ENCODE measurements around the gene SGPL1. TPM values are rescaled to one million over a fixed set of nuclear protein-coding genes. Genes with fewer than 3 reads are reported as not detected.

The SGPL1 gene
- total RNA-seq, 4 donors from 2014 or later = 12.9 to 31.0 (median 21.3) TPM

DNA sequence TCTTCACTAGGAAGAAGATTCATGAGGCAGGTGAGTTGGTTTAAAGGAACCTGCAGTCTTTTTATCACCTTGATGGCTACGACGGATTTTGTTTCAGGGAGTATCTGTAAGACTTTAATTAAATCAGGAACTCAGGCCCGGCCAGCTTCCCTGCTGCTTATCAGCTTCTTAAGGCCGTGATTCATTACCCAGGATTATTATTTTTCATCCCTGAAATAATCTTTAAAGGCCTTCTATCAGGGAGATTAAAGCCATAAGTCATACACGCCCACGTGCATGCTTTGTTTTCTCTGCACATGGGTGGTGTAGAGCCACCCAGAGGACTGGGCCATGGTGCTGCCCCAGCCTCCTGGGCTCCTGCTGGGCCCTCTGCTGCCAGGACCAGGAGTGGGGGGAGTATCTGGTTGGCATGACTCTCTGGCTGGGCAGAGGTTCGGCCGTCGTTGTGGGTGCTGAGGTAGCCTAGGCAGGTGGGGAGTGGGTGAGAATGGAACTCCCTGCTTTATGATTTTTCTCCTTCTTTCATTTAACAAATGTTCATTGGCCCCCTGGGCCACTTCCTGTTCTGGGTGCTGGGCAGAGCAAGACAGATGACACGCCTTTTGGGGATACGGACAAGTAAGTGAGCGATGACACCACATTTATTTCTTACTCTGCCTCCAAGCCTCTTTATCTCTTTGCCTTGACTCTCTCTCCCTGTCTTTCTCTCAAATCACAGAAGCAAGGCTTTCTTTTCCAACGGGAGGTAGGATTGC, 111.6 kb downstream of the SGPL1 start:
- peaks cover 0 to 6% (median 3%) of the 10 kb centered on the region in 4 donors for H3K4me1 ChIP-seq
- WGBS = 80% methylated on average over 10 of the region's 13 CpGs
- intact Hi-C loops (cut with DNase I) = loop anchor here (2.0 kb wide), 1 partner anchor 359 kb away; no protein-coding TSS in a partner anchor

GRCh38 chr10:70928140-70928539, 112.4 kb downstream of the SGPL1 start:
- TF ChIP-seq, protein P1, sequence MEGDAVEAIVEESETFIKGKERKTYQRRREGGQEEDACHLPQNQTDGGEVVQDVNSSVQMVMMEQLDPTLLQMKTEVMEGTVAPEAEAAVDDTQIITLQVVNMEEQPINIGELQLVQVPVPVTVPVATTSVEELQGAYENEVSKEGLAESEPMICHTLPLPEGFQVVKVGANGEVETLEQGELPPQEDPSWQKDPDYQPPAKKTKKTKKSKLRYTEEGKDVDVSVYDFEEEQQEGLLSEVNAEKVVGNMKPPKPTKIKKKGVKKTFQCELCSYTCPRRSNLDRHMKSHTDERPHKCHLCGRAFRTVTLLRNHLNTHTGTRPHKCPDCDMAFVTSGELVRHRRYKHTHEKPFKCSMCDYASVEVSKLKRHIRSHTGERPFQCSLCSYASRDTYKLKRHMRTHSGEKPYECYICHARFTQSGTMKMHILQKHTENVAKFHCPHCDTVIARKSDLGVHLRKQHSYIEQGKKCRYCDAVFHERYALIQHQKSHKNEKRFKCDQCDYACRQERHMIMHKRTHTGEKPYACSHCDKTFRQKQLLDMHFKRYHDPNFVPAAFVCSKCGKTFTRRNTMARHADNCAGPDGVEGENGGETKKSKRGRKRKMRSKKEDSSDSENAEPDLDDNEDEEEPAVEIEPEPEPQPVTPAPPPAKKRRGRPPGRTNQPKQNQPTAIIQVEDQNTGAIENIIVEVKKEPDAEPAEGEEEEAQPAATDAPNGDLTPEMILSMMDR (IDR thresholded peaks at IDR 0.05) = no peak
- TF ChIP-seq POLR2AphosphoS5 (IDR thresholded peaks at IDR 0.05) (no peak), EP300 (IDR thresholded peaks at IDR 0.05) (no peak), POLR2A (IDR thresholded peaks at IDR 0.05; ENCODE audit: low read depth) (no peak)
- no peak overlapping the region for H3K4me3 ChIP-seq
- no peak overlapping the region for H3K27ac ChIP-seq (replicated peaks in 1 of 4)
- no peaks in the 10 kb centered on the region for H3K9me3 ChIP-seq
- 68% methylated on average over 4 of the region's 8 CpGs for WGBS
- no peaks in the 10 kb centered on the region for H3K36me3 ChIP-seq
- peaks cover 0 to 7% (median 0%) of the 10 kb centered on the region in 4 donors for H3K27me3 ChIP-seq
- no peak for DNase-seq (ENCODE audit: extremely low spot score)
- intact Hi-C loops (cut with DNase I) = no loop called here
- peaks cover 0 to 6% (median 3%) of the 10 kb centered on the region in 4 donors for H3K4me1 ChIP-seq

More for the DNA sequence above, 111.6 kb downstream of the SGPL1 start:
- H3K4me3 ChIP-seq = no peak overlapping the region
- no peaks in the 10 kb centered on the region for H3K36me3 ChIP-seq
- no peaks in the 10 kb centered on the region for H3K27me3 ChIP-seq
- H3K27ac ChIP-seq (replicated peaks in 1 of 4) = no peak overlapping the region
- TF ChIP-seq, protein P1 (IDR thresholded peaks at IDR 0.05) = no peak
- TF ChIP-seq EP300 (IDR thresholded peaks at IDR 0.05) (no peak), POLR2AphosphoS5 (IDR thresholded peaks at IDR 0.05) (no peak), POLR2A (IDR thresholded peaks at IDR 0.05; ENCODE audit: low read depth) (no peak)
- H3K9me3 ChIP-seq = no peaks in the 10 kb centered on the region
- DNase-seq (ENCODE audit: extremely low spot score) = no peak

GRCh38 chr10:70930263-70931000, 114.7 kb downstream of the SGPL1 start:
- no peak overlapping the region for H3K27ac ChIP-seq (replicated peaks in 1 of 4)
- H3K27me3 ChIP-seq = peaks cover 0 to 8% (median 0%) of the 10 kb centered on the region in 4 donors
- H3K4me1 ChIP-seq = peaks cover 0 to 6% (median 2%) of the 10 kb centered on the region in 4 donors
- H3K9me3 ChIP-seq = no peaks in the 10 kb centered on the region
- TF ChIP-seq POLR2A (IDR thresholded peaks at IDR 0.05; ENCODE audit: low read depth) (no peak), POLR2AphosphoS5 (IDR thresholded peaks at IDR 0.05) (no peak), EP300 (IDR thresholded peaks at IDR 0.05) (no peak)
- TF ChIP-seq, protein P1 (IDR thresholded peaks at IDR 0.05) = no peak
- H3K36me3 ChIP-seq = no peaks in the 10 kb centered on the region
- H3K4me3 ChIP-seq = no peak overlapping the region
- 78% methylated on average over 17 of the region's 17 CpGs for WGBS
- DNase-seq (ENCODE audit: extremely low spot score) = no peak
- intact Hi-C loops (cut with DNase I) = no loop called here

Small RNA genes within 50 kb of the gene (small RNA-seq; reads per million reads assigned to genes)
- 0 reads per million in 3 donors for gene RPS26P40

Other genes starting within 250 kb of the SGPL1 start
- gene PRF1, start 213.2 kb upstream of the SGPL1 start, total RNA-seq = 10 to 100 TPM in 1 of 4 donors, 1 to 10 TPM in 3; 1.2 to 15.2 (median 2.4) TPM
- gene ADAMTS14, start 143.4 kb upstream of the SGPL1 start, total RNA-seq = under 1 TPM in 2 of 4 donors, not detected in 2; 0.13 to 0.50 TPM
- gene TBATA, start 30.6 kb upstream of the SGPL1 start, total RNA-seq = not detected
- 100 to 1,000 TPM in 2 of 4 donors, 10 to 100 TPM in 2; 56.1 to 112 (median 80.8) TPM for gene PCBD1, start 72.6 kb downstream of the SGPL1 start, total RNA-seq

All from esophagus muscularis mucosa (tissue), 4 donors.